ENCODE results near the gene IL17A.
"Not testable (repeated sequence)": the region's sequence is repeated elsewhere in the genome, so short reads cannot be mapped to it uniquely, and the experiment has no call there.

IL17A gene

GRCh38 chr6:52157301-52157941 is 28.8 kb upstream of the IL17A start:
- H3K4me3 Mint-ChIP-seq = peak overlapping the region; percentile 33
- H3K27ac Mint-ChIP-seq = peak overlapping the region; percentile 88
- peak; percentile 87 for ATAC-seq
- peaks cover 28% of the 10 kb centered on the region for H3K36me3 Mint-ChIP-seq
- peaks cover 59% of the 10 kb centered on the region for H3K4me1 Mint-ChIP-seq
- H3K9me3 Mint-ChIP-seq = no peaks in the 10 kb centered on the region
- DNase-seq (ENCODE audit: low spot score in 2 of 2) = peak in 1 of 2 donors; percentile 65

- Mint-ChIP-seq H3K4me1 (peaks cover 54% of the 10 kb centered on the region), H3K27ac (peak overlapping the region; percentile 53), H3K36me3 (peaks cover 28% of the 10 kb centered on the region), H3K9me3 (no peaks in the 10 kb centered on the region), H3K4me3 (peak overlapping the region; percentile 1)
- DNase-seq (ENCODE audit: low spot score in 2 of 2) = peak in 1 of 2 donors; percentile 49
- peak; percentile 77 for ATAC-seq
These were observed 25.6 kb upstream of the IL17A start for GRCh38 chr6:52160472-52161104.

GRCh38 chr6:52161689-52162438 is 24.3 kb upstream of the IL17A start:
- Mint-ChIP-seq H3K9me3 (no peaks in the 10 kb centered on the region), H3K4me3 (peak overlapping the region; percentile 1), H3K36me3 (peaks cover 24% of the 10 kb centered on the region), H3K4me1 (peaks cover 42% of the 10 kb centered on the region), H3K27ac (peak overlapping the region; percentile 53)
- ATAC-seq (peak; percentile 77), DNase-seq (ENCODE audit: low spot score in 2 of 2) (peak in 1 of 2 donors; percentile 56)

- DNase-seq (ENCODE audit: low spot score in 2 of 2) = peak in 1 of 2 donors; percentile 10
- Mint-ChIP-seq H3K27ac (no peak overlapping the region), H3K36me3 (peaks cover 13% of the 10 kb centered on the region), H3K4me3 (no peak overlapping the region), H3K9me3 (no peaks in the 10 kb centered on the region), H3K4me1 (peaks cover 28% of the 10 kb centered on the region)
- peak; percentile 38 for ATAC-seq
These were observed 23.0 kb upstream of the IL17A start for GRCh38 chr6:52162940-52163908.

- Mint-ChIP-seq H3K9me3 (no peaks in the 10 kb centered on the region), H3K4me1 (peaks cover 28% of the 10 kb centered on the region), H3K36me3 (peaks cover 13% of the 10 kb centered on the region), H3K4me3 (no peak overlapping the region), H3K27ac (no peak overlapping the region)
- ATAC-seq (no peak), DNase-seq (ENCODE audit: low spot score in 2 of 2) (peak in 1 of 2 donors; percentile 45)
These were observed 21.7 kb upstream of the IL17A start for GRCh38 chr6:52164319-52165094.

- DNase-seq (ENCODE audit: low spot score in 2 of 2) = no peak
- peaks cover 13% of the 10 kb centered on the region for H3K4me1 Mint-ChIP-seq
These were observed 18.9 kb upstream of the IL17A start for GRCh38 chr6:52167267-52167666.

GRCh38 chr6:52168351-52168750 is 17.8 kb upstream of the IL17A start:
- not testable (repeated sequence) for H3K36me3 Mint-ChIP-seq; H3K9me3 Mint-ChIP-seq; DNase-seq (ENCODE audit: low spot score in 2 of 2); H3K27ac Mint-ChIP-seq; ATAC-seq; H3K4me3 Mint-ChIP-seq
- peaks cover 15% of the 10 kb centered on the region for H3K4me1 Mint-ChIP-seq

More at GRCh38 chr6:52167267-52167666, 18.9 kb upstream of the IL17A start:
- ATAC-seq = no peak
- Mint-ChIP-seq H3K36me3 (peaks cover 4% of the 10 kb centered on the region), H3K4me3 (no peak overlapping the region), H3K9me3 (no peaks in the 10 kb centered on the region), H3K27ac (no peak overlapping the region)

GRCh38 chr6:52174118-52174517 is 12.1 kb upstream of the IL17A start:
- no peak overlapping the region for H3K4me3 Mint-ChIP-seq
- H3K4me1 Mint-ChIP-seq = peaks cover 16% of the 10 kb centered on the region
- no peak overlapping the region for H3K27ac Mint-ChIP-seq
- no peaks in the 10 kb centered on the region for H3K9me3 Mint-ChIP-seq
- H3K36me3 Mint-ChIP-seq = peaks cover 4% of the 10 kb centered on the region
- DNase-seq (ENCODE audit: low spot score in 2 of 2) (no peak), ATAC-seq (no peak)

- H3K27ac Mint-ChIP-seq = no peak overlapping the region
- DNase-seq (ENCODE audit: low spot score in 2 of 2) = no peak
- H3K36me3 Mint-ChIP-seq = no peaks in the 10 kb centered on the region
- peak; percentile 93 for ATAC-seq
- no peaks in the 10 kb centered on the region for H3K9me3 Mint-ChIP-seq
- no peak overlapping the region for H3K4me3 Mint-ChIP-seq
- H3K4me1 Mint-ChIP-seq = peaks cover 28% of the 10 kb centered on the region
These were observed 9.6 kb upstream of the IL17A start for GRCh38 chr6:52176550-52176949.

GRCh38 chr6:52177961-52178360 is 8.2 kb upstream of the IL17A start:
- H3K27ac Mint-ChIP-seq = no peak overlapping the region
- no peak overlapping the region for H3K4me3 Mint-ChIP-seq
- H3K36me3 Mint-ChIP-seq = no peaks in the 10 kb centered on the region
- peaks cover 21% of the 10 kb centered on the region for H3K4me1 Mint-ChIP-seq
- no peak for ATAC-seq
- H3K9me3 Mint-ChIP-seq = no peaks in the 10 kb centered on the region
- DNase-seq (ENCODE audit: low spot score in 2 of 2) = no peak

GRCh38 chr6:52180787-52181558 is 5.2 kb upstream of the IL17A start:
- Mint-ChIP-seq H3K9me3 (no peaks in the 10 kb centered on the region), H3K27ac (no peak overlapping the region)

GRCh38 chr6:52183131-52183713 is 3.0 kb upstream of the IL17A start:
- DNase-seq (ENCODE audit: low spot score in 2 of 2) (no peak), ATAC-seq (no peak)
- no peaks in the 10 kb centered on the region for H3K36me3 Mint-ChIP-seq
- H3K27ac Mint-ChIP-seq = no peak overlapping the region
- no peaks in the 10 kb centered on the region for H3K9me3 Mint-ChIP-seq
- peaks cover 12% of the 10 kb centered on the region for H3K4me1 Mint-ChIP-seq
- no peak overlapping the region for H3K4me3 Mint-ChIP-seq

More at GRCh38 chr6:52180787-52181558, 5.2 kb upstream of the IL17A start:
- ATAC-seq (peak; percentile 68), DNase-seq (ENCODE audit: low spot score in 2 of 2) (no peak)
- H3K4me1 Mint-ChIP-seq = peaks cover 21% of the 10 kb centered on the region
- H3K36me3 Mint-ChIP-seq = no peaks in the 10 kb centered on the region
- no peak overlapping the region for H3K4me3 Mint-ChIP-seq

- peak overlapping the region; percentile 14 for H3K4me3 Mint-ChIP-seq
- no peaks in the 10 kb centered on the region for H3K9me3 Mint-ChIP-seq
- H3K4me1 Mint-ChIP-seq = peaks cover 8% of the 10 kb centered on the region
These were observed 305 bp downstream of the IL17A start for GRCh38 chr6:52186480-52186879.

More at GRCh38 chr6:52186480-52186879, 305 bp downstream of the IL17A start:
- peak; percentile 28 for ATAC-seq
- DNase-seq (ENCODE audit: low spot score in 2 of 2) = no peak
- Mint-ChIP-seq H3K36me3 (no peaks in the 10 kb centered on the region), H3K27ac (no peak overlapping the region)
